Measurements from ENCODE around the gene CXCL5. TPM values are rescaled to one million over a fixed set of nuclear protein-coding genes. Genes with fewer than 3 reads are reported as not detected.

The CXCL5 gene
- polyA plus RNA-seq, 1 experiment = 0.69 TPM

DNA sequence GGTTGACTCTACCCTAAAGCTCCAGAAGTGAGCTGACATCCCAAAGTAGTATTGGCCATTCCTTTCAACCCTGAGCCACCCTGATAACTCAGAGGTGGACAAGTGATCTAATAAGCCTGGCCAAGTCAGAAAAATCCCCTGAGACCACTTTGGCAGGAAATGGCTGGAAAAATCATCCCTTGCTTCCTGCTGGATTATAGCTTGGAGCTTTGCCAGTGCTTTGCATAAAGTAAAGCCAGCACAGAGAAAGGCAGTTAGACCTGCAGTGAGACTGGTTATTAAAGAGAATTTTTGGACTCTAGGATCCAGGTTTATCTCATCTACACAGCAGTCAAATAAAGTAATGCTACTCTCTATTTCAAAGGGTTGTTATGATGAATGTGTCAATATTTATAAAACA is 33.6 kb upstream of the CXCL5 start:
- H3K27ac ChIP-seq (ENCODE audit: low read depth, low read length) = no peak overlapping the region
- POLR2A ChIA-PET = no interaction called here

DNA sequence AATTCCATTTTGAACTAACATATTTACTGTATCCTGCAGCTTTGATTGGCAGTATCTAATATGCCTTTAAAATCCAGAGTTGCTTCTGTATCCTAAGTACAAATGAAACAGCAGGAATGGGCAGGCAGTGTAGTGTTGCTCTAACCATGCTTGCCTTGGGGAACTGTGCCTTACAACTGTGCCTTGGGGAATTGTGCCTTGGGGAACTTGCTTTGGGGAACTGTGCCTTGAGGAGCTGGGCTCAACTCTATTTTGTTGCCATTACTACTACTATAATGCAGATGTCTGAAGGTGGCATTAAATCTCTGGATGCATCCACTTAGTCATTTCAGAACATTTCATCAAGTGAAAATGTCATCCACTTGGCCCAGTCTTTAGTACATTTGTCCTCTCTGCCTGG is 33.1 kb upstream of the CXCL5 start:
- Histone ChIP-seq H3K9me3 (ENCODE audit: control insufficient read depth, insufficient read depth, low read length) (no peaks in the 10 kb centered on the region), H3K4me3 (ENCODE audit: low read depth, low read length) (no peak overlapping the region), H3K27ac (ENCODE audit: low read depth, low read length) (no peak overlapping the region), H3K27me3 (ENCODE audit: control insufficient read depth, insufficient read depth, low read length) (no peaks in the 10 kb centered on the region)
- ChIA-PET CTCF (interaction anchor here (0.6 to 1.0 kb wide), 4 partner anchors 16 to 302 kb away, joined by 3 to 4 read pairs (median 3); no protein-coding TSS in a partner anchor), POLR2A (no interaction called here)
- TF ChIP-seq, protein P1, sequence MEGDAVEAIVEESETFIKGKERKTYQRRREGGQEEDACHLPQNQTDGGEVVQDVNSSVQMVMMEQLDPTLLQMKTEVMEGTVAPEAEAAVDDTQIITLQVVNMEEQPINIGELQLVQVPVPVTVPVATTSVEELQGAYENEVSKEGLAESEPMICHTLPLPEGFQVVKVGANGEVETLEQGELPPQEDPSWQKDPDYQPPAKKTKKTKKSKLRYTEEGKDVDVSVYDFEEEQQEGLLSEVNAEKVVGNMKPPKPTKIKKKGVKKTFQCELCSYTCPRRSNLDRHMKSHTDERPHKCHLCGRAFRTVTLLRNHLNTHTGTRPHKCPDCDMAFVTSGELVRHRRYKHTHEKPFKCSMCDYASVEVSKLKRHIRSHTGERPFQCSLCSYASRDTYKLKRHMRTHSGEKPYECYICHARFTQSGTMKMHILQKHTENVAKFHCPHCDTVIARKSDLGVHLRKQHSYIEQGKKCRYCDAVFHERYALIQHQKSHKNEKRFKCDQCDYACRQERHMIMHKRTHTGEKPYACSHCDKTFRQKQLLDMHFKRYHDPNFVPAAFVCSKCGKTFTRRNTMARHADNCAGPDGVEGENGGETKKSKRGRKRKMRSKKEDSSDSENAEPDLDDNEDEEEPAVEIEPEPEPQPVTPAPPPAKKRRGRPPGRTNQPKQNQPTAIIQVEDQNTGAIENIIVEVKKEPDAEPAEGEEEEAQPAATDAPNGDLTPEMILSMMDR (IDR thresholded peaks at IDR 0.05; ENCODE audit: low read depth, low read length) = no peak
- no peak for DNase-seq (ENCODE audit: low read depth, low spot score)

More for the DNA sequence above, 33.6 kb upstream of the CXCL5 start:
- no peak for DNase-seq (ENCODE audit: low read depth, low spot score)
- H3K27me3 ChIP-seq (ENCODE audit: control insufficient read depth, insufficient read depth, low read length) = no peaks in the 10 kb centered on the region
- CTCF ChIA-PET = interaction anchor here (0.6 kb wide), 1 partner anchor 40 kb away, joined by 3 read pairs; no protein-coding TSS in a partner anchor
- TF ChIP-seq, protein P1 (IDR thresholded peaks at IDR 0.05; ENCODE audit: low read depth, low read length) = no peak
- no peak overlapping the region for H3K4me3 ChIP-seq (ENCODE audit: low read depth, low read length)
- no peaks in the 10 kb centered on the region for H3K9me3 ChIP-seq (ENCODE audit: control insufficient read depth, insufficient read depth, low read length)

DNA sequence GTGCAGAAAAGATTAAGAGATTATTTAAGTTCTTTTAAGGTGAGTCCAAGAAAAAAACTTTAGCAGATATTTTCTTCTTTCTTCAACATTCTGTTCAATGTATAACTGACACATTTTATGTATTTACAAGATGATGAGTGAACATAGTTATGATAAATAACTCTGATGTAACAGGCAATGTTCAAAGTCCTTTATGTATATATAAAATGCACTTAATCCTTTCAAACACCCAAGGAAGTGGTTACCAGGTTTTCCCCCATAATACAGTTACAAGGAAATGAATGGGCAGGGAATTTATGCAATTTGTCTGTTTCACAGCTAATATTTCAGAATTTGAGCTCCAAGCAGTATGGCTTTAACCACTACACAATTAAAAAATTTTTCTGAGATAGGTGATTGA is 31.8 kb upstream of the CXCL5 start:
- Histone ChIP-seq H3K27me3 (ENCODE audit: control insufficient read depth, insufficient read depth, low read length) (no peaks in the 10 kb centered on the region), H3K4me3 (ENCODE audit: low read depth, low read length) (no peak overlapping the region), H3K27ac (ENCODE audit: low read depth, low read length) (no peak overlapping the region), H3K9me3 (ENCODE audit: control insufficient read depth, insufficient read depth, low read length) (no peaks in the 10 kb centered on the region)
- ChIA-PET CTCF (interaction anchor here (1.0 kb wide), 1 partner anchor 457 kb away, joined by 3 read pairs; no protein-coding TSS in a partner anchor), POLR2A (no interaction called here)
- no peak for DNase-seq (ENCODE audit: low read depth, low spot score)
- TF ChIP-seq, protein P1 (IDR thresholded peaks at IDR 0.05; ENCODE audit: low read depth, low read length) = no peak

DNA sequence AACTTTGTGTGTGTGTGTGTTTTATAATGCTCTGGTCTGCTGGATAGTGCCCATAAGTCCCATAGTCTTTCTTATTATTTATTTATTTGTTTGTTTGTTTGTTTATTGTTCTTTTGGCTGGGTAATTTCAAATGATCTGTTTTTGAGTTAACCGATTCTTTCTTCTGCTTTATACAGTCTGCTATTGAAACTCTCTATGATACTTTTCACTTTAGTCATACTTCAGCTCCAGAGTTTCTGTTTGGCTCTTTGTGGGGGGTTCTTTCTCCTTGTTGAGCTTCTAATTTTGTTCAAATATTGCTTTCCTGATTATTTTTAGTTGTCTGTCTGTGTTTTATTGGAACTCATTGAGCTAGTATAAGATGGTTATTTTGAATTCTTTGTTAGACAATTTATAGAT is 30.0 kb upstream of the CXCL5 start:
- H3K9me3 ChIP-seq (ENCODE audit: control insufficient read depth, insufficient read depth, low read length) = no peaks in the 10 kb centered on the region
- DNase-seq (ENCODE audit: low read depth, low spot score) = no peak
- H3K27ac ChIP-seq (ENCODE audit: low read depth, low read length) = no peak overlapping the region
- TF ChIP-seq, protein P1 (IDR thresholded peaks at IDR 0.05; ENCODE audit: low read depth, low read length) = no peak
- no peak overlapping the region for H3K4me3 ChIP-seq (ENCODE audit: low read depth, low read length)
- no peaks in the 10 kb centered on the region for H3K27me3 ChIP-seq (ENCODE audit: control insufficient read depth, insufficient read depth, low read length)
- CTCF ChIA-PET = interaction anchor here (0.6 to 2.0 kb wide), 2 partner anchors 10 to 862 kb away, joined by 3 to 8 read pairs; partner anchors contain the start of gene CXCL3
- POLR2A ChIA-PET = no interaction called here

DNA sequence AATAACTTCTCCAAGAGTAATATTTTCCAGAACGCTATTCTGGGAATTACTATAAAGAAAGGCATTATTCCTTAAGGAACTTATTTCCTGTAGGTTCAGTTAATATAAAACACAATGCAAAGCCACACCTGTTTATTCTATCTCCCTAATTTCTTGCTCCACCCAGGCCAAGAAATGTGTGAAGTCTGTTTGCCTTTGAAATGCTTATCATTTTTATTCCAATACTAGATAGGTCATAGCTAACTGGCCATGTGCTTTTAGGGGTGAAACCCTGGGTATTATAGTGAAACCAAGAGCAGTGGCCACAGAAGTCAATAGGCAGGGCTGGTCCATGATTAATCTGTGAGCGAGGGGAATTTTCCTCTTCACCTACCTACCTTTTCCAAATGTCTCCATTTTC is 25.2 kb upstream of the CXCL5 start:
- no peaks in the 10 kb centered on the region for H3K27me3 ChIP-seq (ENCODE audit: control insufficient read depth, insufficient read depth, low read length)
- H3K4me3 ChIP-seq (ENCODE audit: low read depth, low read length) = no peak overlapping the region
- ChIA-PET POLR2A (no interaction called here), CTCF (interaction anchor here (0.7 kb wide), 1 partner anchor 14 kb away, joined by 3 read pairs; no protein-coding TSS in a partner anchor)
- DNase-seq (ENCODE audit: low read depth, low spot score) = no peak
- no peaks in the 10 kb centered on the region for H3K9me3 ChIP-seq (ENCODE audit: control insufficient read depth, insufficient read depth, low read length)
- no peak overlapping the region for H3K27ac ChIP-seq (ENCODE audit: low read depth, low read length)
- TF ChIP-seq, protein P1 (IDR thresholded peaks at IDR 0.05; ENCODE audit: low read depth, low read length) = no peak

Data from AG04450 (cell line).